Hepatocyte (in vitro differentiated cells): ENCODE measurements around the gene GPRC5C. TPM values are rescaled to one million over a fixed set of nuclear protein-coding genes. Genes with fewer than 3 reads are reported as not detected.

ENCODE experiments used
- DNase-seq: peaks from one replicate; pipeline ENCODE4 v3.0.0-alpha.2; 2016; ENCODE audit warnings: low spot score
- H2AFZ ChIP-seq: fragments of 200-600 bp; sonication (generic); 2 replicates; pipeline ENCODE4 v1.6.0; 2016; ENCODE audit warnings: antibody characterized with exemption, mild to moderate bottlenecking
- H3K27ac ChIP-seq: fragments of 200-600 bp; sonication (generic); 2 replicates; pipeline ENCODE4 v1.5.1; 2016; ENCODE audit warnings: mild to moderate bottlenecking
- H3K27me3 ChIP-seq: fragments of 200-600 bp; sonication (generic); 2 replicates; pipeline ENCODE4 v1.6.1; 2016
- H3K36me3 ChIP-seq: fragments of 200-600 bp; sonication (generic); replicated peaks from 2 replicates; pipeline ENCODE4 v1.5.1; 2016; ENCODE audit warnings: low read depth; ENCODE audit not compliant: insufficient read depth
- H3K4me1 ChIP-seq: fragments of 200-600 bp; sonication (generic); 2 replicates; pipeline ENCODE4 v1.5.1; 2016; ENCODE audit warnings: mild to moderate bottlenecking, moderate library complexity; ENCODE audit not compliant: insufficient read depth
- H3K4me2 ChIP-seq: fragments of 200-600 bp; sonication (generic); 2 replicates; pipeline ENCODE4 v1.6.0; 2016
- H3K4me3 ChIP-seq: fragments of 200-600 bp; sonication (generic); 2 replicates; pipeline ENCODE4 v1.5.1; 2016; ENCODE audit warnings: mild to moderate bottlenecking
- H3K79me2 ChIP-seq: fragments of 200-600 bp; sonication (generic); 2 replicates; pipeline ENCODE4 v1.6.0; 2017; ENCODE audit warnings: mild to moderate bottlenecking
- H3K9me2 ChIP-seq: fragments of 200-600 bp; sonication (generic); replicated peaks from 2 replicates; pipeline ENCODE4 v1.6.0; 2017; ENCODE audit warnings: mild to moderate bottlenecking; ENCODE audit not compliant: insufficient read depth
- H3K9me3 ChIP-seq: fragments of 200-600 bp; sonication (generic); 2 replicates; pipeline ENCODE4 v1.5.1; 2016; ENCODE audit warnings: low read depth, mild to moderate bottlenecking
- H4K20me1 ChIP-seq: fragments of 200-600 bp; sonication (generic); 2 replicates; pipeline ENCODE4 v1.6.0; 2016; ENCODE audit warnings: mild to moderate bottlenecking; ENCODE audit not compliant: insufficient read depth, poor library complexity, severe bottlenecking
- EZH2 ChIP-seq: fragments of 200-600 bp; sonication (generic); IDR thresholded peaks from 2 replicates; pipeline ENCODE4 v1.6.1; 2016; ENCODE audit warnings: antibody characterized with exemption, mild to moderate bottlenecking, borderline replicate concordance
- EZH2phosphoT487 ChIP-seq: fragments of 200-600 bp; sonication (generic); IDR thresholded peaks from one replicate; pipeline ENCODE4 v1.6.1; 2018; ENCODE audit warnings: antibody characterized with exemption, mild to moderate bottlenecking, low read depth, moderate library complexity; ENCODE audit not compliant: unreplicated experiment, severe bottlenecking
- WGBS: methylation state at CpG from one replicate; pipeline ENCODE4 v1.1.6; 2016; ENCODE audit warnings: low lambda C conversion rate; ENCODE audit errors: missing lambda C conversion rate; 5-methylcytosine and 5-hydroxymethylcytosine counted together
- polyA plus RNA-seq: library from polyadenylated mRNA; unstranded; fragments of >200 nt; fragmentation: Nextera tagmentation; extraction: Ambion mirVana; gene quantifications from 2 replicates; pipeline ENCODE4 v1.2.1, GENCODE V29; 2016
- total RNA-seq: library from RNA; depleted of rRNA; stranded (reverse); fragments of >200 nt; gene quantifications from 2 replicates; pipeline ENCODE4 v1.2.3, GENCODE V29; 2014
- TF ChIP-seq, protein P1 (sequence below): fragments of 200-600 bp; sonication (generic); IDR thresholded peaks from 2 replicates; pipeline ENCODE4 v1.5.1; 2016; ENCODE audit warnings: antibody characterized with exemption, mild to moderate bottlenecking; ENCODE audit not compliant: poor library complexity

Gene GPRC5C
- total and polyA plus RNA-seq, 2 experiments from 2014 or later, result 150 to 237 TPM

DNA sequence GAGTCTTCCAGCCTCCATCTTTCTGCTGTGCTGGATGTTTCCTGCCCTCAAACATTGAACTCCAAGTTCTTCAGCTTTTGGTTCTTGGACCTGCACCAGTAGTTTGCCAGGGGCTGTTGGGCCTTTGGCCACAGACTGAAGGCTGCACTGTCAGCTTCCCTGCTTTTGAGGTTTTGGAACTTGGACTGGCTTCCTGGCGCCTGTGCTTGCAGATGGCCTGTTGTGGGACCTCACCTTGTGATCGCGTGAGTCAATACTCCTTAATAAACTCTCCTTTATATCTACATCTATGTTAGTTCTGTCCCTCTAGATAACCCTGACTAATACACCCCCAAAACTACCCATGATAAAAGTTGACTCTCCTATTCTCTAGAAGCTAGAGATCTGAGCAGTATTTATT lies 26.9 kb downstream of the GPRC5C start:
- WGBS, result 88% methylated on average over 3 of the region's 3 CpGs
- H4K20me1 ChIP-seq, result no peaks in the 10 kb centered on the region
- no peaks in the 10 kb centered on the region for H3K27me3 ChIP-seq
- no peaks in the 10 kb centered on the region for H3K9me3 ChIP-seq
- H3K36me3 ChIP-seq, result no peaks in the 10 kb centered on the region
- DNase-seq, result no peak
- no peak overlapping the region for H3K4me2 ChIP-seq
- H3K79me2 ChIP-seq, result no peaks in the 10 kb centered on the region
- no peak overlapping the region for H3K27ac ChIP-seq
- peaks cover 18% of the 10 kb centered on the region for H3K4me1 ChIP-seq
- TF ChIP-seq EZH2phosphoT487, result no peak
- TF ChIP-seq, protein P1, sequence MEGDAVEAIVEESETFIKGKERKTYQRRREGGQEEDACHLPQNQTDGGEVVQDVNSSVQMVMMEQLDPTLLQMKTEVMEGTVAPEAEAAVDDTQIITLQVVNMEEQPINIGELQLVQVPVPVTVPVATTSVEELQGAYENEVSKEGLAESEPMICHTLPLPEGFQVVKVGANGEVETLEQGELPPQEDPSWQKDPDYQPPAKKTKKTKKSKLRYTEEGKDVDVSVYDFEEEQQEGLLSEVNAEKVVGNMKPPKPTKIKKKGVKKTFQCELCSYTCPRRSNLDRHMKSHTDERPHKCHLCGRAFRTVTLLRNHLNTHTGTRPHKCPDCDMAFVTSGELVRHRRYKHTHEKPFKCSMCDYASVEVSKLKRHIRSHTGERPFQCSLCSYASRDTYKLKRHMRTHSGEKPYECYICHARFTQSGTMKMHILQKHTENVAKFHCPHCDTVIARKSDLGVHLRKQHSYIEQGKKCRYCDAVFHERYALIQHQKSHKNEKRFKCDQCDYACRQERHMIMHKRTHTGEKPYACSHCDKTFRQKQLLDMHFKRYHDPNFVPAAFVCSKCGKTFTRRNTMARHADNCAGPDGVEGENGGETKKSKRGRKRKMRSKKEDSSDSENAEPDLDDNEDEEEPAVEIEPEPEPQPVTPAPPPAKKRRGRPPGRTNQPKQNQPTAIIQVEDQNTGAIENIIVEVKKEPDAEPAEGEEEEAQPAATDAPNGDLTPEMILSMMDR, result no peak
- TF ChIP-seq EZH2, result no peak
- H2AFZ ChIP-seq, result no peak overlapping the region
- no peak overlapping the region for H3K4me3 ChIP-seq
- H3K9me2 ChIP-seq, result no peaks in the 10 kb centered on the region

DNA sequence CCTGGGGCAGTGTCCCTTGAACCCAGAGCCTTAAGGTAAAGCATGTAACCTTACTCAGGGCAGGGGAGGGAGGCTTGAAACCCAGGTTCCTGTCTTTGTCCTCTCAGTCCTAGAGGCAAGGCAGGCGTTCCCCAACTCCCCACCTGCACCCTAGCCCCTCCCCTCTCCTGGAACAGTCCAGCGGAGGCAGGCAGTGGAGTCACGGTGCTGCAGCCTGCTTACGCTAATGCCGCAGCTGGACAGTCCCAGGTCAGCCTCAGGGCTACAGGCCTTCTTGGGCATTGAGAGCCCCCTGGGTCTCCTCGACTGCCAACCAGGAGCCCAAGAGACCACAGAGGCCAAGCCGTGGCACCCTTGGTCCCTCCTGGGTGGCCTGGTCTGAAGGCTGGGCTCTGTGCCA lies 27.7 kb downstream of the GPRC5C start:
- TF ChIP-seq, protein P1, result no peak
- TF ChIP-seq EZH2 (no peak), EZH2phosphoT487 (no peak)
- H3K27ac ChIP-seq, result no peak overlapping the region
- H3K79me2 ChIP-seq, result no peaks in the 10 kb centered on the region
- no peaks in the 10 kb centered on the region for H3K9me2 ChIP-seq
- H3K36me3 ChIP-seq, result no peaks in the 10 kb centered on the region
- H3K9me3 ChIP-seq, result no peaks in the 10 kb centered on the region
- no peak overlapping the region for H2AFZ ChIP-seq
- WGBS, result 87% methylated on average over 7 of the region's 7 CpGs
- peaks cover 14% of the 10 kb centered on the region for H3K4me1 ChIP-seq
- H3K4me2 ChIP-seq, result no peak overlapping the region
- H4K20me1 ChIP-seq, result no peaks in the 10 kb centered on the region
- H3K4me3 ChIP-seq, result no peak overlapping the region
- no peak for DNase-seq
- no peaks in the 10 kb centered on the region for H3K27me3 ChIP-seq

DNA sequence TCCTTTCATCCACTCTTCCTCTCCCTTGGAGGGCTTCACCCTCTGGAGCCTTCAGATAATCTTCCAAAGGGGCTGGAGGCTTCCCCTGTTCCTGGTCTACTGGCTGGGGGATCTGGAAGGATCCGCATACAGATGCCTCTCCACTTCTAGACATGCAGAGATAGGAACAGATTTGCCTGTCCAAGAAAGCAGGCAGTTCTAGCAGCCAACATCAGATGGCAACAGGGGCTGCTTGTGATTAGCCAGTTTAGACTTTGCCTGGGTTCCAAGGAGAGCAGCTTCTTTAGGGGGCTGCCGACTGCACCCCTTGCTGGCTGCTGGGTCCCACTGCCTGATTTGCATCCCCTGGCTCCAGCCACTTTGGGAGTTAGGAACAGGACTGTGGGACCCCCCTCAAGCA lies 28.4 kb downstream of the GPRC5C start:
- H3K9me3 ChIP-seq, result no peaks in the 10 kb centered on the region
- H2AFZ ChIP-seq, result no peak overlapping the region
- no peaks in the 10 kb centered on the region for H3K27me3 ChIP-seq
- no peaks in the 10 kb centered on the region for H3K36me3 ChIP-seq
- no peaks in the 10 kb centered on the region for H3K79me2 ChIP-seq
- no peaks in the 10 kb centered on the region for H4K20me1 ChIP-seq
- no peak overlapping the region for H3K4me3 ChIP-seq
- DNase-seq, result no peak
- H3K27ac ChIP-seq, result no peak overlapping the region
- no peak overlapping the region for H3K4me2 ChIP-seq
- H3K4me1 ChIP-seq, result peaks cover 7% of the 10 kb centered on the region
- no peaks in the 10 kb centered on the region for H3K9me2 ChIP-seq
- no peak for TF ChIP-seq EZH2
- TF ChIP-seq, protein P1, result no peak
- no peak for TF ChIP-seq EZH2phosphoT487
- 79% methylated on average over 2 of the region's 2 CpGs for WGBS

DNA sequence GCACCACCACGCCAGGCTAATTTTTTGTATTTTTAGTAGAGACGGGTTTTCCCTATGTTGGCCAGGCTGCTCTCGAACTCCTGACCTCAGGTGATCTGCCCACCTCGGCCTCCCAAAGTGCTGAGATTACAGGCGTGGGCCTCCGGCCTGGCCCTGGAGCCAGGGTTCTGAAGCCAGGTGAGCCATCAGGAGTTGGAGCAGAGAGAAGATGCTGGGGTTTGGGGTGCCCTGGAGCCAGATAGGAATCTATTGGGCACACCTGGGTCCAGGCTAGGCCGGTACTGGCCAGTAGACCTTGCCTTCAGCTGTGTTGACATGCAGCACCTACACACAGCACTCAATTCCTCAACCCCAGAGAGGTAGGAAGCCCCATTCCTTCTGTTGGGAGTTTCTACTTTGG lies 29.1 kb downstream of the GPRC5C start:
- no peaks in the 10 kb centered on the region for H3K79me2 ChIP-seq
- no peak overlapping the region for H3K27ac ChIP-seq
- no peak overlapping the region for H3K4me3 ChIP-seq
- H3K4me1 ChIP-seq, result peaks cover 6% of the 10 kb centered on the region
- no peaks in the 10 kb centered on the region for H3K9me3 ChIP-seq
- H3K4me2 ChIP-seq, result no peak overlapping the region
- WGBS, result 93% methylated on average over 7 of the region's 7 CpGs
- H4K20me1 ChIP-seq, result no peaks in the 10 kb centered on the region
- TF ChIP-seq EZH2phosphoT487, result no peak
- H3K9me2 ChIP-seq, result no peaks in the 10 kb centered on the region
- H2AFZ ChIP-seq, result no peak overlapping the region
- DNase-seq, result no peak
- no peaks in the 10 kb centered on the region for H3K36me3 ChIP-seq
- H3K27me3 ChIP-seq, result no peaks in the 10 kb centered on the region
